ENCODE data around the gene CSNK1E.

Gene CSNK1E

DNA sequence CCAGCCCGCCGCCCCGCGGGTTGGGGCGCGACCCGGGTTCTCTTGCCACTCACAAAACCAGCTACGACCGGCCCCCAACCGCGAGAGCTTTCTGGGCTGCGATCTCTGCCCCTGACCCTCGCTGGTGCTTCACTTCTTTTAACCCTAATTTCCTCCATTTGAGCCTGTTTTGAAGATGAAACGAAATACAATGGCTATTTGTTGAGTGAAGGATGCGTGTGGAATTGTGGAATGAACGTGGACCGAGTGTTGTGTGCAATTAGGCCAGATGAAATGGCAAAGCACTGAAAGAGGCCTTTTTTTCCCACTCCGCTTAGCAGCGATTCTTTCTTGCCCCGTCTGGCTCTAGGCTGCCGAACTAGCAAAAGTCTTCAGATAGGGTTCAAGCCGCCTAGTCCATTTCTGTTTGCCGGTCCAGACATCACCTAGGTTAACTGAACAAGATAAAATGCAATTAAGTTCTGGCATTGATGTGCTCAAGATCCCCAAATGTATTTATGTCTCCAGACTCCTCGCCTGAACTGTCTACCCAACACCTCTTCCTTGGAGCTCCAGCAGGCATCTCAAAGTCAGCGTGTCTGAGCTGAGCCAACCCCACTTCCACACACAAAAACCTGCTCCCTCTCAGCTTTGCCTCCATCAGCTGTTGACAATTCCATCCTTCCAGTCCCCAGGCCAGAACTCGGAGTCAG lies 44.0 kb downstream of the CSNK1E start:
- DNase-seq (ENCODE audit: low read depth) = no peak

DNA sequence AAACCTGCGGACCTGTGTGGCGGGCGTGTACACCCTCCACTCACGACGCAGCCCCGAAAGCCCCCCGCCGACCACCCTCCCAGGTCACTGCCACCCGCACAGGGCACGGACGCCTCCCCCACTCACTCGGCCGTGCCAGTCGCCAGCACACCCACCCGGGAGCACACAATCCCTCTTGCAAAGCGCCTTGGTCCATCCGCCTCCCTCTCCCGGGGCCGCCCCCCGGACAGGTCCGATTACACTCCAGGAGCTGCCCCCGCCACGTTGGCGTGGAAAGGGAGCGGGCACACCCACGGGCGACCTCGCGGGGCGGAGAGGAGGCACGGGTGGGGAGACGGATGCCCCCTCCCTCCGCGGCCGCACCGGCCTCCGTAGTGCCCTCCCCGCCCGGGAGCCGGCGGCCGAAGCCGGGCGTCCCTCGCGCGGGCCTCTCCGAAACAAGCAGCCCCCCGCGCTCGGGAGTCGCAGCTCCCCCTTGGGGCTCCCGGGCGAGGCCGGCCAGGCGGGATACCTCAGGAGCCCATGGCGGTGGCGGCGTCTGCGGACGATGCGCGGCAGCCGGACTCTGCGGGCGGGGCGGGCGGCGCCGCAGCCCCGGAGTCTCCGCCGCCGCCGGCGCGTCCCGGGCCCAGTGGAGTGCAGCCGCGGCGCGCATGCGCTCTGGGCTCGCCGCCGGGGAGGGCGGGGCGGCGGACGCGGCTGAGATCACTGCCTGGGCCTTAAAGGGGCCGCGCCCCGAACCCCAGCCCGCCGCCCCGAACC lies 44.7 kb downstream of the CSNK1E start, which contains the start of gene TMEM184B:
Gene TMEM184B (minus strand): TSS at position 638 of the 762 bp plus-strand sequence. CDS start 25,049 bp downstream, outside the sequence.
- peak; percentile 62 for DNase-seq (ENCODE audit: low read depth)

DNA sequence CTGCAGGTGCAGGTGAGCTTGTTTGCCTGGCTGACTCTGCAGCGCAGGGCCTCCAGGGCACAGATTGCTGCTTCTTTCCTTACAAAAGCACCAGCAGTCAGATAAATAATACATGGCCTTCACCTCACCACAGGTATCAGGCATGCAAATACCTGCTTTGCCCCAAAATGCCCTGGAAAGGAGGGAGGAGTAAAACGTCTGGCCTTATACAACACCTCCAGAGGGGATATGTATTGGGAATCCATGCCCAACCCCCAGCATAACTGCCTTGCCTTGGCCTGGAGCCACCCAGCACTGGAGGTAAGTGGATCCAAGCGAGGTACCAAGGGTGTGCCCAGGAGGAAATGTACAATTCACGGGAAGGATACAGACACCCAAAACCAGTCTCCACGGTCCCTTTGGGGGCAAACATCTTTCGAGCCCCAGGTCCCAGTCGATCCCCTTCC lies 45.3 kb downstream of the CSNK1E start:
- DNase-seq (ENCODE audit: low read depth) = no peak

DNA sequence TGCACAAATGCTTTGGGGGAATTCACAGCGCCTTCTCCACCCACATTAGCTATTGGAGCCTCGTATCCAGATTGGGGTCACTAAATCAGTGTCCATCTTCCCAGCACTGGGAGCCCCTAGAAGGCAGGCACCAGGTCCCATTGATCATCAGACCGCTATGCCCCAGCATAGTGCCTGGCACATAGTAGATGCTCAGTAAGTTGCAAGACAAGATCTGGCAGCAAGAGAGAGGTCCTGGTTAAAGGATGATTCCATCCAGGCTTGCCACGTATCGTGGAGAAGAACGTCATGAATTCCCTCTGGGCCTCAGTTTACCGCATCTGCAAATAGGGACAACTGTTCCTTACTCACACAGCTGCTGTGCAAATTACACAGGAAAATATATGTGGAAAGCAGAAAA lies 46.1 kb downstream of the CSNK1E start:
- DNase-seq (ENCODE audit: low read depth) = no peak

DNA sequence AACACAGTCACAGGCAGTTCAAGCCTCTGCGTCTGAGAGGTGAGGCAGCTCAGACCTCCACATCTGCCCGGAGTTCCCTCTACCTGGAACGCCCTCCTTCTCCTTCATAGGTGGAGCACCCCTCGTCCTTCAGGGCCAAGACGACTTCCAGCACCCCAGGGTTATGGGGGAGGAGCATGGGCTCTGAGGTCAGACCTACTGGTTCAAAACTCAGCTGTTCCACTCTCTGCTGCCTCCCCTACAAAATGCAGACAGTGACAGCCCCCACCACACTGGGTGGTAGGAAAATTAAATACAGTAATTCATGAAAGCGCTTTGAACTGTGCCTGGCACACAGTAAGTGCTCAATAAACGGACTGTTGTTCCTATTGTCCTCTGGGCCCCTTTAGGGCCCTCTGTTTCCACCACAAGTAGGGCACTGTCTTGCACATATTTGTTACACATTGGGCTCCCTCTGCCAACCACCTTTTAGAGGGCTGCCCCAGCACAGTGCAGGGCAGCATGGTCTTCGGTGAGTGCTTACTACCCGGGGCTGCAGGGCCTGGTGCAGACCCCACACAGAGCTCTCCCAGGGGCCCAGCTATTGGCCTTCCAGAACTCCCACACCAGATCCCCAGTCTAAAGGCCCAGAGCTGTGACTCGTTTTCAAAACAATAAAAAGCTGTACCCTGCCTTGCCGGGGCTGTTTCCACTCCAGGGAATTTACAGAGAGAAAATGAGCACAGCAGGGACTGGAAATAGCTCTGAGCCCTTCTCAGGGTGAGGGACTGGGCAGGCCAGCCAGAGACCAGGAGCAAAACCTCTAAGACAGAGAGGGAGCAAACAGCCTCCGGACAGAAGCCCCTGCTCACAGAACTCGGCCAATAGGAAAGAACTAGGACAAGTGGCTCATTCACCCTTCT lies 46.9 kb downstream of the CSNK1E start:
- no peak for DNase-seq (ENCODE audit: low read depth)

DNA sequence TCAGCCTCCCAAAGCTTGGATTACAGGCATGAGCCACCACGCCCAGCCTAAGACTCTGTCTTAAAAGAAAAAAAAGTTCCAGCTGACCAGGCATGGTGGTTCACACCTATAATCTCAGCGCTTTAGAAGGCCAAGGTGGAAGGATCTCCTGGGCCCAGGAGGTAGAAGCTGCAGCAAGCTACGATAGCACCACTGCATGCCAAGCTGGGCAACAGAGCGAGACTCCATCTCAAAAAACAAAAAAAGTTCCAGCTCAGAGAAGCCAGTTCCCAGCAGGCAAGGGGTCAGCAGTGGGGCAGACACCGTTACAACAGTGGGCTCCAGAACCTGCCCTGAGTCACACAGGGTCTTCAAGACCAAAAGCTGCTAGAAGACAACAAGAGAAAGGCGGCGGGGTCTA lies 47.8 kb downstream of the CSNK1E start:
- no peak for DNase-seq (ENCODE audit: low read depth)

DNA sequence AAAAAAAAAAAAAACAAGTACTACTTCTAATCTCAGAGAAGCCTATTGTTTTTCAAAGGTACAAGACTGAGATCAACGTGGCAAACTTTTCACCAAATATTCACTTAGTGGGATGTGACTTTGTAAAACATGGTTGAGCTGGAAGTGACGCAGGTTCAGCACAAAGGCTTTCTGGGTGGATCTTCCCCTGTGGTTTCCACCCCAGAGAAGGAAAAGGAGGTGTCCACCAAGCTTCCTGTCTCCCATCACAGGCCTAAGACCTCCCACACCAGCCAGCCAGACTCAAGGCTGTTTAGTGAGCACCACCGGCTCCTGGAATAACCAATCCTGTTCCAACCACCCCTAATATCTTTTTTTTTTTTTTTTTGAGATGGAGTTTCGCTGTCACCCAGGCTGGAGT lies 50.1 kb downstream of the CSNK1E start:
- no peak for DNase-seq (ENCODE audit: low read depth)

DNA sequence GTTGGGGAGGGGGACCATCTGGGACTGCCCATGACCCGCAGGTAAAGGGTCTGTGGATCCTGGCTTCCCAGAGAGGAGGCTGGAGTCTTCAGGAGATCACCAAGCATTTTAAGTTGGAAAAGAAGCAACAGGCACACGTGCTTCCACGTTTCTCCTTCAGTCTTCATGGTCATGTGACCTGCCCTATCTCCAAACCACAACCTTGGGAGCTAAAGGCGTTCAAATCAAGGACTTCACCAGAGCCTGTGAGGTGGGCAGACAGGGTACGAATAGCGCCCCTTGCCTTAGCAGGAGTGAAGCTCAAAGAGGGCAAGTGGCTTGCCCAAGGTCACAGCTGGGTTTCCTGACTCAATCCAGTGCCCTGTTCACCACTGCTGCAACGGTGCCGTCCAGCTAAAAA lies 51.1 kb downstream of the CSNK1E start:
- DNase-seq (ENCODE audit: low read depth) = no peak

DNA sequence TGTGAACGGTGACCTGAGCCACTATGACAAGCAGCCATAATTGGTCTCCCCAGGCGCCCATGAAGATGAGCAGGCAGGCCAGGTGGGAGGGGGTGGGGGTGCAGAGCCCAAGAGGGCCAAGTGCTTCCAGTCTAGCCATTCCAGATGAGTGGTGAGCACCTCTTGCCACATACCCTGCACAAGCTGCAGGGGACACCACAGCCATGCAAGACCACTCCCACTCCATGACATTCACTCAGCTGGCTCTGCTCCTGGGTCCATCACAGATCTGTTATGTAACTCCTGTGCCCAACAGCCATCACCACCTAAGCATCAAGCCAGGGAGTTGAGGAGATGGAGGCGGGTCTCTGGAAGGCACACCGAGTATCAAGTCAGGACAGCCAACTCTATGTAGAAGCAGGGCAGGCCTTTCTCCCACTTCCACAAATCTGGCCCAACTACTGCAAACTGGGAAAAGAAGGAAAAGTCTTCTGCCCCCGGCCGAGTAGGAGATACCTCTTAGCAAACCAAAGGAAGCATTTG lies 52.9 kb downstream of the CSNK1E start:
- no peak for DNase-seq (ENCODE audit: low read depth)

DNA sequence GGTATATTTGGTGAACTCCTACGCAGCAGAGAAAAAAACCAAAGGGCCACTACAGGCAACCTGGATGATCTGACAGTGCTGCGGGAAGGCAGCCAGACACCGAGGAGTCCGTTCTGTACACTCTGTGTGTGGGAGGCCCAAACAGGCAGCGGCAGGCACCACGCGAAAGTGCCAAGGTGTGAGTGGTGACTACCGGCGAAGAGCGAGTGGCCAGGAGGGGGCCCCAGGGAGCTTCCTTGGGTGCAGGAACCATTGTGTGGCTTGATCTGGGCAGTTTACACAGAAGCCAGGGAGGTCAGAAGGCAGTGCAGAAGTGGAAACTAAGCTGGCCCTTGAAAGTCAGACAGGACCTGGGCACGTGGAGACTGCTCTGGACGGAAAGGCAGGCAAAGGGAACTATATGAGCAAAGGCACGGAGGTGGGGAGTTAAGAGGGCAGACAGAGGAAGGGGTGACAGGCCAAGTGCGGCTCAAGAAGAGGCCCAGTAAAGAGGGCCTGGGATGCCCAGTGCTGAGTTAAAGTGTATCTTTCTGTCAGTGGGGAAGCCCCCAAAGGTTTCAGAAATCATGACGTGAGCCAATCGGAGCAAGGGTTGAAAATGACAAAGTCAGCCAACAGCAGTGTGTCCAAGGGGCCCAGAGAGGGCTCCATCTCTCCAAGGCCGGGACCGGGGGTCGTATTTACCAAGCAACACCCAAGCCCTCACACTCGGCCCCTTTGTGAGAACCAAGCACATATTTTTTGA lies 55.0 kb downstream of the CSNK1E start:
- no peak for DNase-seq (ENCODE audit: low read depth)

DNA sequence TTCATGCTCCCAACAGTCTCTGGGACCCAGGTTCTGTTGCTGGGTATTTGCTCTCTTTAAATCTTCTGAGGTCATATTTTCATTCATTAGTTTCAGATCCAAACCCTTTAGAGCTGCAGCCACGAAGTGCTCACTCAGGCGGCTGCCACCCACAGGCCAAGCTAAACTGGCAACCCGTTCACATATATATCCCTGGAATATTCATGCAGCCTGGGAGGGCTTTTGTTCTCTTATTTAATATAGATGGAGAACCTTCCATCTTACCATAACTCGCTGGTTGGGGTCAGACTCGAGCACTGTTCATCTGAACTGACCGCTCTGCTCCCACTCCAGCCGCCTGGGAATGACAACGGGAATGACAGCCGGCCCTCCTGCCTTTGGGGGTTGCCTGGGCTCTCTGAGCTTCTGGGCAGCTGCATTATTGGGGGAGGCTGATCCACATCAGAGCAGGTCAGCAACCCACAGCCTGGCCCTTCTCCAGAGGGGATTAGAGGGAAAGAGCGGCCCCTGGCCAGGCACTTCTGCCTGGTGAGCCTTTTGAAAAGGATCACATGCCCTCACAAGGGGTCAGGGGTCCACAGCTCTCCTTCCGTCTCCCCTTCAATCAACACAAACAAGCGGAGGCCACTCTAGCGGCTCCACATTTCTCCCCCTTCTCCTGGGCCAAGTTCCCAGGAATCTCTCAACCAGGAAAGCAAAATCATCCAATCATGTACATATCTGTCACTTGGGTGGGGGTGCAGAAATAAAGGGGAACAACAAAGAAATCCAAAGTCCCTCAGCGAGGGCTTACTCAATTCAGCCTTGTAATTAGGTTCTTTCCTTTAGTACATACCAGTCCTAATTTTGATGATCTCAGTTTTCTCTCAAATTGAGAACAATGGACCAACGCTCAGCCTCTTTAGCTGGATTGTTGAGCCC lies 56.2 kb downstream of the CSNK1E start:
- DNase-seq (ENCODE audit: low read depth) = no peak

DNA sequence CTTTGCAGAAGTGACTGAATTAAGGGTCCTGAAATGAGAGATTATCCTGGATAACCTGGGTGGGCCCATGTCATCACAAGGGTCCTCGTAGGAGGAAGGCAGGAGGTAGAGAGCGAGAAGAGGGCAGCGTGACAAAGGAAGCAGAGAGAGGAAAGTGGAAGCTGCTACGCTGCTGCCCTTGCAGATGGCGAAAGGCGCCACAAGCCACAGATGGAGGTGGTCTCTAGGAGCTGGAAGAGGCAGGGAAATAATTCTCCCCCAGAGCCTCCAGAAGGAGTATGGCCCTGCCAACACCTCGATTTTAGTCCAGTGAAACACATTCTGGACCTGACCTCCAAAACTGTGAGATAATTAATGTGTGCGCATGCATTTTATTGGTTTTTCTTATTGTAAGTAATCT lies 57.9 kb downstream of the CSNK1E start:
- DNase-seq (ENCODE audit: low read depth) = no peak

DNA sequence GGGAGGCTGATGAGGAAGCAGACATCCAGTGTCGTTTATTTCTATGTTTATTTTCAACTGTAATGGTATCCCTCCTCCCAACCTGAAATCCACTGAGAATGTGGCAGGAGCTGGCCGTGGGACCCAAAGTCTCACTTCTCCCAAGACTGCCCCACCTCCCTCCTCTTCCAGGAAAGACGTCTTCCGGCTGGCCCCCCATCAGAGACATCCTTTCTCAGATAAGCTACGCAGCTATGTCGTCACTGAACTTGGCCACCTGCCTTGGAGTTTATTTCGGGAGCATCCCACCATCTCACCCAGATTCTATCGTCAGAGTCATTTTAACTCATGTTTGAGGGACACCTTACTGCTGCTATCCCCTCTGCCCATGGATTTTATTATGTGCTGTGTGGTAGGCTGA lies 58.3 kb downstream of the CSNK1E start:
- no peak for DNase-seq (ENCODE audit: low read depth)

DNA sequence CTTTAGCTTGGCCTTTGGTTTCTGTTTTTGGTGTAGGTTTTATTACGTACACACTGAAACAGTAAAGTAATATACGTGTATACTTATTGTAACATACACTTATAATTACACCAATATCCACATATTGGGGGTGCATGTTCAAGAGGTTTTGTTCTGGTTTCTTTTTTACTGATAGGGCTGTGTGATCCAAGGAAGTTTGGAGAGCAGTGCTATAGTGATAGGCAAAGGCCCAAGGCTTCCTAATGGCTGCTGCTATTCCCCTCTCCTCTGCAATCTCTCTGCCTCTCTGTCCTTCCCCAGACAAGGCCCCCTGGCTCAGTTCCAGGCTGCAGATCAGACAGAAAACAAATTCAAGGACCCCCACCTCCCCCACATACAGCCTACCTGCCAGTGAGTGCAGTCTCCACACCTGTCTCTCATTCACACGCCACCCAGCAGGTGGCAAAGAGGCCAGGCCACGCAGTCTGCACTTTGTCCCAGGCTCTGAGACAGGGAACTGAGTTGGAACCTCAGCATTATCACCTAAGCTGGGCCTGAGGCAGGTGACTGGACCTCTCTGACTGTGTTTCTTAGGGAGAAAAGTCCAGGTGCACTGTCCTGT lies 59.5 kb downstream of the CSNK1E start:
- DNase-seq (ENCODE audit: low read depth) = no peak

DNA sequence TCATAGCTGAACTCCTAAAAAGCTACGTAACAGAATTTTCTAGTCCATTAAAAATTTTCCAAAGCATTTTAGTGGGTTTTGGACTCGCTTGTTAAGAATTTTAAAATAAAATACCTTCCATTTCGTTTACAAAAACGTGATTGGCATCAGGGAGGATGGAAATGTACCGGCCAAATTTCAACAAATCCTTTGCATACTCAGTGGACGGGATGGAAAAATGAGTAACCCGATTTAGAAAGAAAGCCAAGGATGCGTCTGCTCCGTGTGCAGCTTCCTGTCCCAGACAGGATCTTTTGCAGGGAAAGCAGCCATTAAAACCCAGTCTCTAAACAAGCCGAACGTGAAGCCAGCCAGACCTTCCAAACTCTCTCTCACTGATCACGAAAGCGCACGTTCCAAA lies 60.1 kb downstream of the CSNK1E start:
- peak; percentile 73 for DNase-seq (ENCODE audit: low read depth)

DNA sequence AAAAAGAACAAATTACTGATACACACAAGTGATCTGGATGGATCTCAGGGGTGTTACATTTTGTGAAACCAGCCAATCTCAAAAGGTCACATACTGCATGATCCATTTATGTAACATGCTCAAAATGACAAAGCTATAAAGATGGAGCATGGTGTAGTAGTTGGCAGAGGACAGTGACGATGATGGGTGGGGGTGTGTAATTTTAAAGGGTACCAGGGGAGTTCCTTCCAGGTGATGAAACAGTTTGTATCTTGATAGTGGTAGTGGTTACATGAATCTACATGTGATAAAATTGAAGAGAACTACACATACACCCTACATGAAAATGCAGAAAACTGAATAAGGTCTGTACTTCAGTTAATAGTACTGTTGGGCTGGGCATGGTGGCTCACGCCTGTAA lies 61.5 kb downstream of the CSNK1E start:
- no peak for DNase-seq (ENCODE audit: low read depth)

DNA sequence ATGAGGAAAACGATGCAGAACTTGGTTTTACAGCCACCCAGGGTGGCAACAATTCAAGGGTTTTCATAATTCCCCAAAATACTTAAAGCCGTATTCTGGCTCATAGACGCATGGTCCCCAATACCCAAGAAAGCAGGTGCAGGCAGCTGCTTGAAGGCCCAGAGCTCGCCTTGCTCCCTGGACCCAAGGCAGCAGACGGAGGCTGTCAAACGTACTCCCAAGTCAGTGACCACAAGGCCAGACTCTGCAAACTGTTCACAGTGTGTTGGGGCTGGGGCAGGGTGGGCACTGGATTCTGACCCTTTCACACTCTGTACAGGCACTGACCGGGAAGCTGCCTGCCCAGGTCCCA lies 65.9 kb downstream of the CSNK1E start:
- DNase-seq (ENCODE audit: low read depth) = no peak

DNA sequence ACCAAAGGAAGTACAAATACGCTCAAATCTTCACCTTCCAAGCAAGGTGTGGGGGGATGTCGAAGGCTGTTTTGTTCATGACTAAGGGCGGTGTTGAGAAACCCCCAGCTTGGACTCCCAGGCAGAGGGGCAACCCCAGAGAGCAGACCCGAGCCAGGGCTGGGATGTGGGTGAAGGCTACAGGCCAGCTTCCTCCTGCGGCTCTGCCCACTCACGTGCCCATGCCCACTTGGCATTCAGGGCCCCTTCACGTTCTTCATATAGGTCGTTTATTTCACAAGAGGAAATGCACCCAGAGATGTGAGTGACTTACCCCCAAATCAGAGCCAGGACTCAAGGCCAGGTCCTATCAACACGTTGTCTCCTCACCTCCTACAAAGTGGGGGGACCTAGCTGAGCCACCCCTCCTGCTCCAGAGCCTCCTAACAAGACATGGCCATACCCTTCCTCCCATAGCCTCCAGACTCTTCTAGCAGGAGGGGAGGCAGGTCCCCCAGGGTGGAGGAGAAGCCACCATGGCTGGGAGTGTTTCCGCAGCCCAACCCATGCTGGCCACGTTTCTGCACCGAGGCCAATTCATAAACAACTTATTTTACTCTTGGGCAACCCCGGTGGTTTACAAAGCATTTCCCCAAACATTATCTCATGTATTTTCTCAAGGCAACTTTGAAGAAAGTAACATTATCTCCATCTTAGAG lies 66.4 kb downstream of the CSNK1E start:
- DNase-seq (ENCODE audit: low read depth) = no peak

DNA sequence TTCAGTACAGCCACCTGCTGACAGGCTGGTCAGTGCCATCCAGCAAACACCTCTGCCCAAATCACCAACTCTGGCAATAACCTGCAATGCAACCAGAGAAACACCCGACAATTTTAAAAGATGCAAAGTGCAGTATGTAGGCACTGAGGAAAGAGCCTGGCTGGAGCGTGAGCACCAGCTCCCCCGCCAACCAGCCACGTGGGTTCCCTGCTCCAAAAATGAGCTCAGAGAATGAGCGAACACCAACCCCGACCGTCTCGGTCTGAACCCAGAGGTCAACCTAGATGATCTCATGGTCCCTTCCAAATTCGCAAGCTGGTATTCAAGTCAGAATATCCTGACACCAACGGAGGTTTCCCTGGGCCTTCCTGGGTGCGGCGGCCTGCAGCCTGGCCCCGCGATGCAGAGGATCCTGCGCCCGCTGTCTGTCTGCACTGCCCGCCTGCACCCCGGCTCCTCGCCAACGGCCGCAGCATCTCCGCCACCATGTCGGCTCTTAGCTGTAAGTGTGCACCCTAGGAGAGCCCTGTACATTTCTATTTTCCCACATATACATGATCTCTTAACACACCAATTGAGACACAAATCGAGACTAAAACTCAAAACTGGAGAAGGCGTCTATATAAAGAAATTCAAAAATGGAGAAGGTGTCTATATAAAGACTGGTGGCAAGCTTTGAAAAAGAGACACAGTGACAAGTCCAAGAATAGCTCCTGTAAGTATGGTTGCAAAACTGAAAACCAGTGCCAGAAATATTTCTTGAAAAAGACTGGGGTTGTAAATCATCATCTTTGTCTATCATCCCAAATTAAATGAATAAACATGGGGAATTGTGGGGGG lies 67.2 kb downstream of the CSNK1E start:
- DNase-seq (ENCODE audit: low read depth) = no peak
